CD14-positive monocyte (primary cell): ENCODE data around the gene DZIP1L. TPM values are rescaled to one million over a fixed set of nuclear protein-coding genes. Genes with fewer than 3 reads are reported as not detected.

ENCODE experiments used
- DNase-seq, 3 donors: peaks; one replicate each; pipeline ENCODE4 v3.0.0-alpha.2; 2011 to 2022
- H2AFZ ChIP-seq: 2 replicates; pipeline ENCODE4 v1.6.0; 2012; ENCODE audit warnings: mild to moderate bottlenecking, low read depth, low read length, inconsistent platforms; ENCODE audit not compliant: insufficient read depth, poor library complexity, severe bottlenecking
- H3K27ac ChIP-seq, 2 donors: 1 replicate in 1 of 2; 2 replicates in 1 of 2; pipeline ENCODE4 v1.5.1; 2012 to 2013; ENCODE audit warnings: low read length in 2 of 2, control low read depth in 1 of 2, inconsistent platforms in 1 of 2, low read depth in 1 of 2, mild to moderate bottlenecking in 1 of 2
- H3K27me3 ChIP-seq, 2 donors: one replicate each; pipeline versions ENCODE4 v1.6.0 to v1.6.1; 2011 to 2013; ENCODE audit warnings: low read length in 2 of 2; ENCODE audit not compliant: control insufficient read depth in 2 of 2, insufficient read depth in 2 of 2
- H3K36me3 ChIP-seq, 2 donors: replicated peaks in 1 of 2; 1 replicate in 1 of 2; 2 replicates in 1 of 2; pipeline versions ENCODE4 v1.5.1 to v1.6.1; 2012 to 2013; ENCODE audit warnings: low read length in 2 of 2, control low read depth in 1 of 2, inconsistent platforms in 1 of 2, mild to moderate bottlenecking in 1 of 2; ENCODE audit not compliant: insufficient read depth in 2 of 2, control insufficient read depth in 1 of 2
- H3K4me1 ChIP-seq, 2 donors: 1 replicate in 1 of 2; 2 replicates in 1 of 2; pipeline versions ENCODE4 v1.5.1 to v1.6.1; 2012 to 2013; ENCODE audit warnings: low read length in 2 of 2, control low read depth in 1 of 2, inconsistent platforms in 1 of 2, mild to moderate bottlenecking in 1 of 2, moderate library complexity in 1 of 2; ENCODE audit not compliant: insufficient read depth in 2 of 2, control insufficient read depth in 1 of 2
- H3K4me2 ChIP-seq: replicated peaks from 2 replicates; pipeline ENCODE3; 2012; ENCODE audit warnings: low read length, moderate library complexity, mild to moderate bottlenecking; ENCODE audit not compliant: poor library complexity, severe bottlenecking; ENCODE audit errors: extremely low read depth
- H3K4me3 ChIP-seq, 3 experiments: fragments of 200-600 bp in 1 of 3; sonication (generic) in 1 of 3; replicated peaks in 1 of 3; 1 replicate in 2 of 3; 2 replicates in 1 of 3; pipeline ENCODE4 v1.5.1; 2011 to 2013; ENCODE audit warnings: low read length in 3 of 3, mild to moderate bottlenecking in 3 of 3, control low read depth in 2 of 3, low read depth in 2 of 3, inconsistent platforms in 1 of 3, moderate library complexity in 1 of 3
- H3K79me2 ChIP-seq: 2 replicates; pipeline ENCODE4 v1.6.0; 2012; ENCODE audit warnings: mild to moderate bottlenecking, control low read depth, inconsistent platforms, low read length, moderate library complexity; ENCODE audit not compliant: insufficient read depth
- H3K9ac ChIP-seq: 2 replicates; pipeline ENCODE4 v1.6.0; 2017; ENCODE audit warnings: low read length, mild to moderate bottlenecking; ENCODE audit not compliant: insufficient read depth, poor library complexity, severe bottlenecking
- H3K9me3 ChIP-seq, 2 donors: replicated peaks in 1 of 2; 1 replicate in 1 of 2; 2 replicates in 1 of 2; pipeline versions ENCODE4 v1.5.1 to v1.6.1; 2012 to 2013; ENCODE audit warnings: low read length in 2 of 2, control low read depth in 1 of 2; ENCODE audit not compliant: control insufficient read depth in 1 of 2, insufficient read depth in 1 of 2
- H4K20me1 ChIP-seq: 2 replicates; pipeline ENCODE4 v1.6.0; 2012; ENCODE audit warnings: mild to moderate bottlenecking, low read length, control low read depth, moderate library complexity; ENCODE audit not compliant: insufficient read depth
- H3K27ac Mint-ChIP-seq, 7 donors: one replicate each; pipeline ENCODE4 v1.8.0; 2020; ENCODE audit warnings: mild to moderate bottlenecking in 7 of 7, mixed read lengths in 7 of 7, moderate library complexity in 6 of 7, inconsistent platforms in 2 of 7
- H3K27me3 Mint-ChIP-seq, 3 donors: one replicate each; pipeline ENCODE4 v1.8.0; 2021 to 2022; ENCODE audit warnings: low read depth in 3 of 3, mild to moderate bottlenecking in 3 of 3, mixed read lengths in 3 of 3, moderate library complexity in 3 of 3, inconsistent platforms in 1 of 3
- H3K36me3 Mint-ChIP-seq, 2 donors: one replicate each; pipeline ENCODE4 v1.8.0; 2020; ENCODE audit warnings: mixed read lengths in 2 of 2, inconsistent platforms in 1 of 2, mild to moderate bottlenecking in 1 of 2
- H3K4me1 Mint-ChIP-seq: one replicate; pipeline ENCODE4 v1.8.0; 2020; ENCODE audit warnings: mild to moderate bottlenecking, mixed read lengths
- H3K4me3 Mint-ChIP-seq, 2 donors: one replicate each; pipeline ENCODE4 v1.8.0; 2020; ENCODE audit warnings: mild to moderate bottlenecking in 2 of 2, mixed read lengths in 2 of 2, moderate library complexity in 1 of 2
- H3K9me3 Mint-ChIP-seq, 7 donors: one replicate each; pipeline ENCODE4 v1.8.0; 2020 to 2022; ENCODE audit warnings: mixed read lengths in 7 of 7, mild to moderate bottlenecking in 6 of 7, moderate library complexity in 6 of 7, inconsistent platforms in 2 of 7
- CTCF ChIP-seq: fragments of 200-600 bp; IDR thresholded peaks from one replicate; pipeline ENCODE4 v1.8.0; 2022; ENCODE audit warnings: antibody characterized with exemption, mild to moderate bottlenecking
- WGBS: methylation state at CpG from one replicate; pipeline ENCODE4 v1.1.5; 2013; ENCODE audit warnings: missing lambda C conversion rate; ENCODE audit not compliant: insufficient coverage; 5-methylcytosine and 5-hydroxymethylcytosine counted together
- intact Hi-C, 2 donors: fragments of 100-400 bp; cut with micrococcal nuclease; formaldehyde crosslinking; loops; one replicate each; pipeline versions ENCODE4 v1.15.0 to v1.15.1; 2023
- polyA plus RNA-seq, 3 donors: library from polyadenylated mRNA; depleted of rRNA in 1 of 3; unstranded in 2 of 3; stranded (reverse) in 1 of 3; fragments of 300-500 nt in 2 of 3; fragments of >200 nt in 1 of 3; fragmentation: Illumina TruSeq in 2 of 3; gene quantifications; 1 replicate in 2 of 3; 2 replicates in 1 of 3; pipeline ENCODE4 v1.2.3, GENCODE V29; 2012 to 2021

DZIP1L gene
- polyA plus RNA-seq, 3 donors: 0.50 to 1.8 (median 0.52) TPM

DNA sequence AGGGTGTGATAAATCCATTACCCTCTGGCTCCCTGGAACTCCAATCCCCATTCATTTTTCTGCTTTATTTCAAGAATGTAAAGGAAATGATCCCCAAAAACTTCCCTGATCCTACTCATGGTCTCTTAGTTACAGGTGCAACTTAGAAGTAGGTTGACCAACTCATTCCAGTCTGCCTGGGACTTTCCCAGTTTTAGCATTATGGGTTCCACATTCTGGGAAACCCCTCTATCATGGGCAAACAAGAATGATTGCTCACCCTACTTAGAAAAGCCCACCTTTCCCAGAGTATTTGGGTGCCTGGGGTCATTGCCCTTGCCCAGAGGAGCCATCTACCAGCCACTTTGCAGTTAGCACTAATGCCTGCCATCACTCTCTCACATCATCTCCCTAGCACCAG is 89.9 kb downstream of the DZIP1L start:
- Histone ChIP-seq H3K36me3 (no peaks in the 10 kb centered on the region), H4K20me1 (no peaks in the 10 kb centered on the region), H3K79me2 (no peaks in the 10 kb centered on the region), H3K27me3 (no peaks in the 10 kb centered on the region), H3K4me3 (no peak overlapping the region), H2AFZ (no peak overlapping the region), H3K9me3 (no peaks in the 10 kb centered on the region), H3K27ac (no peak overlapping the region), H3K9ac (no peak overlapping the region), H3K4me2 (no peak overlapping the region), H3K4me1 (no peaks in the 10 kb centered on the region)
- TF ChIP-seq CTCF: no peak
- Mint-ChIP-seq H3K4me1 (no peaks in the 10 kb centered on the region), H3K27me3 (peaks cover 0 to 1% (median 0%) of the 10 kb centered on the region in 3 donors), H3K27ac (peak overlapping the region in 1 of 7 donors; percentile 16), H3K9me3 (no peaks in the 10 kb centered on the region), H3K36me3 (no peaks in the 10 kb centered on the region), H3K4me3 (no peak overlapping the region)
- no peak for DNase-seq
- intact Hi-C loops: no loop called here

DNA sequence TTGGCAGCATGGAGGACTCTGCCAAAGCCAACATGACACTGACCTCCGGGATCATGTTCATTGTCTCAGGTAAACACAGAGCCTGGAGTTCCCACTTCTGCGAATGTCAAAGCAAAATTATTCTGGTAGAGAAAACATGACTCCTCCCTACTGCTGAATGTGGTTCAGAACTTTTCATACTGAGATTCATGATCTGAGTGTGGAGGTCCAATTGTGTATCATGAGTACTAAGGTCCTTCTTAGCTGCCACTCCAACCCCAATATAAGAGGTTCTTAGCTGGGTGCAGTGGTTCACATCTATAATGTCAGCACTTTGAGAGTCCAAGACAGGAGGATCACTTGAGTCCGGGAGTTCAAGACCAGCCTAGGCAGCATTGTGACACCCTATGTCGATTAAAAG is 91.7 kb downstream of the DZIP1L start:
- Mint-ChIP-seq H3K4me1 (no peaks in the 10 kb centered on the region), H3K27ac (no peak overlapping the region), H3K36me3 (no peaks in the 10 kb centered on the region), H3K4me3 (no peak overlapping the region), H3K9me3 (peaks cover 0 to 1% (median 0%) of the 10 kb centered on the region in 7 donors), H3K27me3 (peaks cover 0 to 2% (median 1%) of the 10 kb centered on the region in 3 donors)
- no peak for TF ChIP-seq CTCF
- Histone ChIP-seq H3K4me3 (no peak overlapping the region), H3K36me3 (no peaks in the 10 kb centered on the region), H4K20me1 (no peaks in the 10 kb centered on the region), H3K27ac (no peak overlapping the region), H2AFZ (no peak overlapping the region), H3K27me3 (no peaks in the 10 kb centered on the region), H3K79me2 (no peaks in the 10 kb centered on the region), H3K4me2 (no peak overlapping the region), H3K4me1 (no peaks in the 10 kb centered on the region), H3K9me3 (no peaks in the 10 kb centered on the region), H3K9ac (no peak overlapping the region)
- intact Hi-C loops: no loop called here
- DNase-seq: no peak
- 60% methylated on average over 1 of the region's 4 CpGs for WGBS
